Hepatocyte (in vitro differentiated cells): ENCODE results near the gene DNAJC15. TPM values are rescaled to one million over a fixed set of nuclear protein-coding genes. Genes with fewer than 3 reads are reported as not detected.

Source experiments
- DNase-seq: peaks from one replicate; pipeline ENCODE4 v3.0.0-alpha.2; 2016; ENCODE audit warnings: low spot score
- H2AFZ ChIP-seq: fragments of 200-600 bp; sonication (generic); 2 replicates; pipeline ENCODE4 v1.6.0; 2016; ENCODE audit warnings: antibody characterized with exemption, mild to moderate bottlenecking
- H3K27ac ChIP-seq: fragments of 200-600 bp; sonication (generic); 2 replicates; pipeline ENCODE4 v1.5.1; 2016; ENCODE audit warnings: mild to moderate bottlenecking
- H3K27me3 ChIP-seq: fragments of 200-600 bp; sonication (generic); 2 replicates; pipeline ENCODE4 v1.6.1; 2016
- H3K36me3 ChIP-seq: fragments of 200-600 bp; sonication (generic); replicated peaks from 2 replicates; pipeline ENCODE4 v1.5.1; 2016; ENCODE audit warnings: low read depth; ENCODE audit not compliant: insufficient read depth
- H3K4me1 ChIP-seq: fragments of 200-600 bp; sonication (generic); 2 replicates; pipeline ENCODE4 v1.5.1; 2016; ENCODE audit warnings: mild to moderate bottlenecking, moderate library complexity; ENCODE audit not compliant: insufficient read depth
- H3K4me2 ChIP-seq: fragments of 200-600 bp; sonication (generic); 2 replicates; pipeline ENCODE4 v1.6.0; 2016
- H3K4me3 ChIP-seq: fragments of 200-600 bp; sonication (generic); 2 replicates; pipeline ENCODE4 v1.5.1; 2016; ENCODE audit warnings: mild to moderate bottlenecking
- H3K79me2 ChIP-seq: fragments of 200-600 bp; sonication (generic); 2 replicates; pipeline ENCODE4 v1.6.0; 2017; ENCODE audit warnings: mild to moderate bottlenecking
- H3K9me2 ChIP-seq: fragments of 200-600 bp; sonication (generic); replicated peaks from 2 replicates; pipeline ENCODE4 v1.6.0; 2017; ENCODE audit warnings: mild to moderate bottlenecking; ENCODE audit not compliant: insufficient read depth
- H3K9me3 ChIP-seq: fragments of 200-600 bp; sonication (generic); 2 replicates; pipeline ENCODE4 v1.5.1; 2016; ENCODE audit warnings: low read depth, mild to moderate bottlenecking
- H4K20me1 ChIP-seq: fragments of 200-600 bp; sonication (generic); 2 replicates; pipeline ENCODE4 v1.6.0; 2016; ENCODE audit warnings: mild to moderate bottlenecking; ENCODE audit not compliant: insufficient read depth, poor library complexity, severe bottlenecking
- EZH2 ChIP-seq: fragments of 200-600 bp; sonication (generic); IDR thresholded peaks from 2 replicates; pipeline ENCODE4 v1.6.1; 2016; ENCODE audit warnings: antibody characterized with exemption, mild to moderate bottlenecking, borderline replicate concordance
- EZH2phosphoT487 ChIP-seq: fragments of 200-600 bp; sonication (generic); IDR thresholded peaks from one replicate; pipeline ENCODE4 v1.6.1; 2018; ENCODE audit warnings: antibody characterized with exemption, mild to moderate bottlenecking, low read depth, moderate library complexity; ENCODE audit not compliant: unreplicated experiment, severe bottlenecking
- WGBS: methylation state at CpG from one replicate; pipeline ENCODE4 v1.1.6; 2016; ENCODE audit warnings: low lambda C conversion rate; ENCODE audit errors: missing lambda C conversion rate; 5-methylcytosine and 5-hydroxymethylcytosine counted together
- polyA plus RNA-seq: library from polyadenylated mRNA; unstranded; fragments of >200 nt; fragmentation: Nextera tagmentation; extraction: Ambion mirVana; gene quantifications from 2 replicates; pipeline ENCODE4 v1.2.1, GENCODE V29; 2016
- total RNA-seq: library from RNA; depleted of rRNA; stranded (reverse); fragments of >200 nt; gene quantifications from 2 replicates; pipeline ENCODE4 v1.2.3, GENCODE V29; 2014
- TF ChIP-seq, protein P1 (sequence below): fragments of 200-600 bp; sonication (generic); IDR thresholded peaks from 2 replicates; pipeline ENCODE4 v1.5.1; 2016; ENCODE audit warnings: antibody characterized with exemption, mild to moderate bottlenecking; ENCODE audit not compliant: poor library complexity

The DNAJC15 gene
- total and polyA plus RNA-seq, 2 experiments from 2014 or later: 3.5 to 10.6 TPM

DNA sequence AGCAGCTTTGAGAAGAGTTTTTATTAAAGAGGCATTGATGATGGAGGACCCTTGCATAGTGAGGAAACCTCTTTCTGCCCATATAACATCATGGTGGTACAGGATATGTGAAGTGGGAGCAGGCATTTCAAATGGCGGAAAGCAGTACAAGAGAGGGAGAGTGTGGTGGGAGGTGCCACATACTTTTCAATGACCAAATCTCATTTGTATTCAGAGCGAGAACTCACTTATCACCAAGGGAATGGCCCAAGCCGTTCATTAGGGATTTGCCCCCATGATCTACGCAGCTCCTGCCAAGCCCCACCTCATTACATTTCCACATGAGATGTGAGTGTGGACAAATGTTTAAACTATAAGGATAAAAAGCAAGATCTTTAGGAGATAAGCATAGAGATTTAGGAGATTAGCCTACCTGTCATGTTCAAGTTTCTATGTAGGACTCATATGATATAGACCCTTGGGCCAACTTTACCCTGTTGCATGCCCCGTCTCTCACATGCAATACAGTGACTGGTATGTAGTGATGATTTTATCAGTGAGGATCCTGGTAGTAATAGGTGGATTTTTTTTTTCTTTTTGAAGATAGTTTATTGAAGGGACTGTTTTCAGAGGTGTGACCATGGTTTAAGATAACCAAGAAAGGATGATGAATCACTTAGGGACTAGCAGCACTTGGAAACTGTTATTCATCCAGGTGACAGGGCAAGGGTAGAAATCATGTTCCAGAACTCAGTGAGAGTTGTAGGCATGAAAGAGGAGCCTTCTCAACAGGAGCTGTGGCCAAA lies 38.3 kb downstream of the DNAJC15 start:
- WGBS: 71% methylated on average over 5 of the region's 5 CpGs
- peaks cover 7% of the 10 kb centered on the region for H3K79me2 ChIP-seq
- H2AFZ ChIP-seq: no peak overlapping the region
- no peak for TF ChIP-seq EZH2phosphoT487
- TF ChIP-seq, protein P1, sequence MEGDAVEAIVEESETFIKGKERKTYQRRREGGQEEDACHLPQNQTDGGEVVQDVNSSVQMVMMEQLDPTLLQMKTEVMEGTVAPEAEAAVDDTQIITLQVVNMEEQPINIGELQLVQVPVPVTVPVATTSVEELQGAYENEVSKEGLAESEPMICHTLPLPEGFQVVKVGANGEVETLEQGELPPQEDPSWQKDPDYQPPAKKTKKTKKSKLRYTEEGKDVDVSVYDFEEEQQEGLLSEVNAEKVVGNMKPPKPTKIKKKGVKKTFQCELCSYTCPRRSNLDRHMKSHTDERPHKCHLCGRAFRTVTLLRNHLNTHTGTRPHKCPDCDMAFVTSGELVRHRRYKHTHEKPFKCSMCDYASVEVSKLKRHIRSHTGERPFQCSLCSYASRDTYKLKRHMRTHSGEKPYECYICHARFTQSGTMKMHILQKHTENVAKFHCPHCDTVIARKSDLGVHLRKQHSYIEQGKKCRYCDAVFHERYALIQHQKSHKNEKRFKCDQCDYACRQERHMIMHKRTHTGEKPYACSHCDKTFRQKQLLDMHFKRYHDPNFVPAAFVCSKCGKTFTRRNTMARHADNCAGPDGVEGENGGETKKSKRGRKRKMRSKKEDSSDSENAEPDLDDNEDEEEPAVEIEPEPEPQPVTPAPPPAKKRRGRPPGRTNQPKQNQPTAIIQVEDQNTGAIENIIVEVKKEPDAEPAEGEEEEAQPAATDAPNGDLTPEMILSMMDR: no peak
- no peak for TF ChIP-seq EZH2
- H3K27me3 ChIP-seq: no peaks in the 10 kb centered on the region
- H3K9me2 ChIP-seq: no peaks in the 10 kb centered on the region
- H3K27ac ChIP-seq: peak overlapping the region; percentile 18
- H3K9me3 ChIP-seq: no peaks in the 10 kb centered on the region
- no peaks in the 10 kb centered on the region for H4K20me1 ChIP-seq
- no peak overlapping the region for H3K4me2 ChIP-seq
- H3K36me3 ChIP-seq: no peaks in the 10 kb centered on the region
- no peak for DNase-seq
- H3K4me3 ChIP-seq: no peak overlapping the region
- peaks cover 22% of the 10 kb centered on the region for H3K4me1 ChIP-seq

- no peak overlapping the region for H3K27ac ChIP-seq
- H3K36me3 ChIP-seq: no peaks in the 10 kb centered on the region
- no peak for DNase-seq
- H3K9me3 ChIP-seq: no peaks in the 10 kb centered on the region
- no peaks in the 10 kb centered on the region for H3K4me1 ChIP-seq
- H3K9me2 ChIP-seq: no peaks in the 10 kb centered on the region
- no peaks in the 10 kb centered on the region for H3K27me3 ChIP-seq
- no peaks in the 10 kb centered on the region for H4K20me1 ChIP-seq
- TF ChIP-seq, protein P1: no peak
- TF ChIP-seq EZH2 (no peak), EZH2phosphoT487 (no peak)
- WGBS: 47% methylated on average over 1 of the region's 1 CpG
- no peaks in the 10 kb centered on the region for H3K79me2 ChIP-seq
- H3K4me3 ChIP-seq: no peak overlapping the region
- H3K4me2 ChIP-seq: no peak overlapping the region
- H2AFZ ChIP-seq: no peak overlapping the region
These were observed 48.4 kb downstream of the DNAJC15 start for GRCh38 chr13:43071824-43072223.

- no peak overlapping the region for H3K27ac ChIP-seq
- no peak overlapping the region for H2AFZ ChIP-seq
- no peaks in the 10 kb centered on the region for H3K9me3 ChIP-seq
- H3K4me1 ChIP-seq: no peaks in the 10 kb centered on the region
- no peak overlapping the region for H3K4me2 ChIP-seq
- H3K27me3 ChIP-seq: no peaks in the 10 kb centered on the region
- H4K20me1 ChIP-seq: no peaks in the 10 kb centered on the region
- no peaks in the 10 kb centered on the region for H3K36me3 ChIP-seq
- TF ChIP-seq, protein P1: no peak
- no peak for TF ChIP-seq EZH2
- no peak for TF ChIP-seq EZH2phosphoT487
- no peaks in the 10 kb centered on the region for H3K79me2 ChIP-seq
- no peak overlapping the region for H3K4me3 ChIP-seq
- 73% methylated on average over 5 of the region's 5 CpGs for WGBS
- DNase-seq: peak; percentile 40
- H3K9me2 ChIP-seq: no peaks in the 10 kb centered on the region
These were observed 49.0 kb downstream of the DNAJC15 start for GRCh38 chr13:43072394-43072793.
